GM23338 (cell line): Measurements from ENCODE around the gene FOXJ3. TPM values are rescaled to one million over a fixed set of nuclear protein-coding genes. Genes with fewer than 3 reads are reported as not detected.

Source experiments
- ATAC-seq: fragments of 200-7000 bp; cut with Tn5 transposase; 3 replicates; pipeline ENCODE4 v1.9.1; 2020
- DNase-seq: peaks from one replicate; pipeline ENCODE4 v3.0.0-alpha.2; 2015; ENCODE audit warnings: low spot score
- H2AFZ ChIP-seq: fragments of 200-600 bp; sonication (generic); 2 replicates; pipeline ENCODE4 v1.8.0; 2016; ENCODE audit warnings: antibody characterized with exemption, mild to moderate bottlenecking, moderate library complexity
- H3F3A ChIP-seq: fragments of 200-600 bp; sonication (generic); replicated peaks from 2 replicates; pipeline ENCODE4 v1.8.0; 2017; ENCODE audit warnings: antibody characterized with exemption, mixed run types, low read depth
- H3K27ac ChIP-seq: fragments of 200-600 bp; sonication (generic); 2 replicates; pipeline ENCODE4 v1.6.1; 2016; ENCODE audit warnings: low read depth
- H3K27me3 ChIP-seq: fragments of 200-600 bp; sonication (generic); 2 replicates; pipeline ENCODE4 v1.8.0; 2016; ENCODE audit warnings: mild to moderate bottlenecking, mixed run types, moderate library complexity; ENCODE audit not compliant: insufficient read depth
- H3K36me3 ChIP-seq: fragments of 200-600 bp; sonication (generic); 2 replicates; pipeline ENCODE4 v1.8.0; 2016; ENCODE audit warnings: mild to moderate bottlenecking; ENCODE audit not compliant: insufficient read depth
- H3K4me1 ChIP-seq: fragments of 200-600 bp; sonication (generic); 2 replicates; pipeline ENCODE4 v1.8.0; 2016; ENCODE audit warnings: mild to moderate bottlenecking, moderate library complexity; ENCODE audit not compliant: insufficient read depth
- H3K4me2 ChIP-seq: fragments of 200-600 bp; sonication (generic); 2 replicates; pipeline ENCODE4 v1.7.1; 2017; ENCODE audit warnings: mixed run types
- H3K4me3 ChIP-seq: fragments of 200-600 bp; sonication (generic); 2 replicates; pipeline ENCODE4 v1.6.1; 2016; ENCODE audit warnings: mixed run types
- H3K79me2 ChIP-seq: fragments of 200-600 bp; sonication (generic); replicated peaks from 2 replicates; pipeline ENCODE4 v1.8.0; 2017; ENCODE audit warnings: mild to moderate bottlenecking; ENCODE audit not compliant: insufficient read depth
- H3K9me2 ChIP-seq: fragments of 200-600 bp; sonication (generic); 2 replicates; pipeline ENCODE4 v1.8.0; 2017; ENCODE audit not compliant: insufficient read depth
- H4K20me1 ChIP-seq: fragments of 200-600 bp; sonication (generic); replicated peaks from 2 replicates; pipeline ENCODE4 v1.8.0; 2017; ENCODE audit warnings: mild to moderate bottlenecking; ENCODE audit not compliant: insufficient read depth
- H3K27ac Mint-ChIP-seq: 2 replicates; pipeline ENCODE4 v1.8.0; 2020; ENCODE audit warnings: inconsistent platforms, mild to moderate bottlenecking, moderate library complexity, mixed read lengths
- H3K27me3 Mint-ChIP-seq: 3 replicates; pipeline ENCODE4 v1.8.0; 2022; ENCODE audit warnings: low read depth, mild to moderate bottlenecking, moderate library complexity, mixed read lengths, inconsistent platforms; ENCODE audit not compliant: insufficient read depth, poor library complexity
- H3K36me3 Mint-ChIP-seq: 3 replicates; pipeline ENCODE4 v1.8.0; 2021; ENCODE audit warnings: low read depth, mild to moderate bottlenecking, inconsistent platforms, moderate library complexity, mixed read lengths
- H3K4me1 Mint-ChIP-seq: 3 replicates; pipeline ENCODE4 v1.8.0; 2020; ENCODE audit warnings: mild to moderate bottlenecking, inconsistent platforms, mixed read lengths
- H3K4me3 Mint-ChIP-seq: 3 replicates; pipeline ENCODE4 v1.8.0; 2021; ENCODE audit warnings: moderate library complexity, mild to moderate bottlenecking, inconsistent platforms, mixed read lengths
- H3K9me3 Mint-ChIP-seq: 3 replicates; pipeline ENCODE4 v1.8.0; 2020; ENCODE audit warnings: moderate library complexity, mild to moderate bottlenecking, inconsistent platforms, mixed read lengths
- EZH2 ChIP-seq: fragments of 200-600 bp; sonication (generic); IDR thresholded peaks from one replicate; pipeline ENCODE4 v1.8.0; 2017; ENCODE audit warnings: antibody characterized with exemption, mild to moderate bottlenecking, low read depth; ENCODE audit not compliant: unreplicated experiment
- EZH2phosphoT487 ChIP-seq: fragments of 200-600 bp; sonication (generic); IDR thresholded peaks from one replicate; pipeline ENCODE4 v1.8.1; 2018; ENCODE audit warnings: antibody characterized with exemption; ENCODE audit not compliant: unreplicated experiment
- REST ChIP-seq: IDR thresholded peaks from one replicate; pipeline ENCODE4 v1.6.1; 2018; ENCODE audit warnings: antibody characterized with exemption; ENCODE audit not compliant: unreplicated experiment
- ZNF462 ChIP-seq: fragments of 250-450 bp; sonication (Bioruptor Pico); IDR thresholded peaks from 2 replicates; pipeline ENCODE4 v1.5.0; 2020; ENCODE audit warnings: mild to moderate bottlenecking, moderate library complexity
- polyA plus RNA-seq: library from polyadenylated mRNA; unstranded; fragments of >200 nt; fragmentation: Nextera tagmentation; extraction: Ambion mirVana; gene quantifications from 2 replicates; pipeline ENCODE4 v1.2.1, GENCODE V29; 2016
- total RNA-seq: library from RNA; depleted of rRNA; stranded (reverse); fragments of >200 nt; shearing (Covaris generic); gene quantifications from 2 replicates; pipeline ENCODE4 v1.2.3, GENCODE V29; 2014

FOXJ3 gene
- total and polyA plus RNA-seq, 2 experiments from 2014 or later: 36.6 to 53.3 TPM

GRCh38 chr1:42364089-42364488, 29.1 kb upstream of the FOXJ3 start:
- H3K27me3 Mint-ChIP-seq: peaks cover 7% of the 10 kb centered on the region
- no peak for ATAC-seq

More at GRCh38 chr1:42364089-42364488, 29.1 kb upstream of the FOXJ3 start:
- Histone ChIP-seq H3K27me3 (no peaks in the 10 kb centered on the region), H3K4me1 (no peaks in the 10 kb centered on the region), H3K9me2 (peaks cover 3% of the 10 kb centered on the region; the same call in 1 of the 2 replicates), H3K36me3 (no peaks in the 10 kb centered on the region), H3K27ac (no peak overlapping the region), H4K20me1 (no peaks in the 10 kb centered on the region), H2AFZ (no peak overlapping the region; the same call in 1 of the 2 replicates), H3K4me2 (no peak overlapping the region), H3F3A (no peaks in the 10 kb centered on the region), H3K79me2 (no peaks in the 10 kb centered on the region), H3K4me3 (no peak overlapping the region)
- no peak overlapping the region for H3K4me3 Mint-ChIP-seq
- no peaks in the 10 kb centered on the region for H3K36me3 Mint-ChIP-seq
- TF ChIP-seq ZNF462 (CRISPR knock-in tag) (no peak), REST (no peak), EZH2 (no peak), EZH2phosphoT487 (no peak)
- DNase-seq: no peak
- no peak overlapping the region for H3K27ac Mint-ChIP-seq
- H3K4me1 Mint-ChIP-seq: peaks cover 4% of the 10 kb centered on the region; the same call in 2 of the 3 replicates
- no peaks in the 10 kb centered on the region for H3K9me3 Mint-ChIP-seq
